Ammon's horn (tissue), 1 donor: Measurements from ENCODE around the gene TNFAIP8L1.

ENCODE experiments used
- DNase-seq: peaks from one replicate; pipeline ENCODE4 v3.0.0-alpha.2; 2016; ENCODE audit warnings: low spot score

The TNFAIP8L1 gene

GRCh38 chr19:4649392-4650047, 10.2 kb downstream of the TNFAIP8L1 start:
- no peak for DNase-seq

GRCh38 chr19:4650159-4650558, 10.8 kb downstream of the TNFAIP8L1 start:
- DNase-seq, result no peak

GRCh38 chr19:4652075-4652474, 12.8 kb downstream of the TNFAIP8L1 start:
- no peak for DNase-seq

GRCh38 chr19:4653793-4654436, 14.6 kb downstream of the TNFAIP8L1 start:
- DNase-seq, result no peak

- peak; percentile 40 for DNase-seq
These were observed 15.4 kb downstream of the TNFAIP8L1 start for GRCh38 chr19:4654437-4655361.

GRCh38 chr19:4656102-4656501, 16.8 kb downstream of the TNFAIP8L1 start:
- no peak for DNase-seq

GRCh38 chr19:4657262-4657661, 17.9 kb downstream of the TNFAIP8L1 start:
- DNase-seq, result no peak

- no peak for DNase-seq
These were observed 18.5 kb downstream of the TNFAIP8L1 start for GRCh38 chr19:4657835-4658234.

GRCh38 chr19:4660181-4660791, 21.0 kb downstream of the TNFAIP8L1 start:
- no peak for DNase-seq

GRCh38 chr19:4660993-4661392, 21.7 kb downstream of the TNFAIP8L1 start:
- no peak for DNase-seq

GRCh38 chr19:4662020-4662695, 22.8 kb downstream of the TNFAIP8L1 start:
- no peak for DNase-seq

- no peak for DNase-seq
These were observed 23.5 kb downstream of the TNFAIP8L1 start for GRCh38 chr19:4662812-4663211.

- DNase-seq, result no peak
These were observed 25.3 kb downstream of the TNFAIP8L1 start for GRCh38 chr19:4664642-4665041.

- peak; percentile 94 for DNase-seq
These were observed 30.6 kb downstream of the TNFAIP8L1 start, which contains the start of gene MYDGF for GRCh38 chr19:4669723-4670480. TSS of gene MYDGF (minus strand) at chr19:4670342. CDS start at chr19:4670334, 8 bp downstream.

GRCh38 chr19:4671185-4671851, 32.0 kb downstream of the TNFAIP8L1 start:
- DNase-seq, result no peak

GRCh38 chr19:4673216-4673615, 33.9 kb downstream of the TNFAIP8L1 start:
- no peak for DNase-seq

- no peak for DNase-seq
These were observed 34.4 kb downstream of the TNFAIP8L1 start for GRCh38 chr19:4673726-4674125.

GRCh38 chr19:4675346-4675745, 36.0 kb downstream of the TNFAIP8L1 start:
- DNase-seq, result no peak

GRCh38 chr19:4676955-4677731, 37.8 kb downstream of the TNFAIP8L1 start:
- DNase-seq, result peak; percentile 26
